ENCODE measurements around the gene ZNF365.

DNA sequence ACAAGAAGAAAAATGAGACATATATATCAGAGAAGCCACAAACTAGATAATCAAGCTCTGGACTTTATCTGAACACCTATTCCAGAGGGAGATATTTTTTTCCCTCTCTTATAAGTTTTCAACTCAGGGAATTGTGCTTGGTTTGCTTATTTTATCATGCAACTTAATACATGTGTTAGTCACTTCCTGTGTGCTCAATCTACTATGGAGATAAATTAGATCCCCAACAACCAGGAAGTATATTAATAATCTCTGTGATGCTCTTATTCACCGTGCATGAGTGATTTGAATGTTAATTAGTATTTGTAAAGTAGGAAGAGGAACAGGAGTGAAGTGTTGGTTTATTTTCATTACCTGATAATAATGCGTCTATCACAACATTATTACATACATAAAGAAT lies 38.8 kb upstream of the ZNF365 start:
- TF ChIP-seq, protein P1, sequence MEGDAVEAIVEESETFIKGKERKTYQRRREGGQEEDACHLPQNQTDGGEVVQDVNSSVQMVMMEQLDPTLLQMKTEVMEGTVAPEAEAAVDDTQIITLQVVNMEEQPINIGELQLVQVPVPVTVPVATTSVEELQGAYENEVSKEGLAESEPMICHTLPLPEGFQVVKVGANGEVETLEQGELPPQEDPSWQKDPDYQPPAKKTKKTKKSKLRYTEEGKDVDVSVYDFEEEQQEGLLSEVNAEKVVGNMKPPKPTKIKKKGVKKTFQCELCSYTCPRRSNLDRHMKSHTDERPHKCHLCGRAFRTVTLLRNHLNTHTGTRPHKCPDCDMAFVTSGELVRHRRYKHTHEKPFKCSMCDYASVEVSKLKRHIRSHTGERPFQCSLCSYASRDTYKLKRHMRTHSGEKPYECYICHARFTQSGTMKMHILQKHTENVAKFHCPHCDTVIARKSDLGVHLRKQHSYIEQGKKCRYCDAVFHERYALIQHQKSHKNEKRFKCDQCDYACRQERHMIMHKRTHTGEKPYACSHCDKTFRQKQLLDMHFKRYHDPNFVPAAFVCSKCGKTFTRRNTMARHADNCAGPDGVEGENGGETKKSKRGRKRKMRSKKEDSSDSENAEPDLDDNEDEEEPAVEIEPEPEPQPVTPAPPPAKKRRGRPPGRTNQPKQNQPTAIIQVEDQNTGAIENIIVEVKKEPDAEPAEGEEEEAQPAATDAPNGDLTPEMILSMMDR (IDR thresholded peaks at IDR 0.05): no peak
- no peak for TF ChIP-seq POLR2AphosphoS5 (IDR thresholded peaks at IDR 0.05; ENCODE audit: low read depth, low read length)
- TF ChIP-seq, protein P2, sequence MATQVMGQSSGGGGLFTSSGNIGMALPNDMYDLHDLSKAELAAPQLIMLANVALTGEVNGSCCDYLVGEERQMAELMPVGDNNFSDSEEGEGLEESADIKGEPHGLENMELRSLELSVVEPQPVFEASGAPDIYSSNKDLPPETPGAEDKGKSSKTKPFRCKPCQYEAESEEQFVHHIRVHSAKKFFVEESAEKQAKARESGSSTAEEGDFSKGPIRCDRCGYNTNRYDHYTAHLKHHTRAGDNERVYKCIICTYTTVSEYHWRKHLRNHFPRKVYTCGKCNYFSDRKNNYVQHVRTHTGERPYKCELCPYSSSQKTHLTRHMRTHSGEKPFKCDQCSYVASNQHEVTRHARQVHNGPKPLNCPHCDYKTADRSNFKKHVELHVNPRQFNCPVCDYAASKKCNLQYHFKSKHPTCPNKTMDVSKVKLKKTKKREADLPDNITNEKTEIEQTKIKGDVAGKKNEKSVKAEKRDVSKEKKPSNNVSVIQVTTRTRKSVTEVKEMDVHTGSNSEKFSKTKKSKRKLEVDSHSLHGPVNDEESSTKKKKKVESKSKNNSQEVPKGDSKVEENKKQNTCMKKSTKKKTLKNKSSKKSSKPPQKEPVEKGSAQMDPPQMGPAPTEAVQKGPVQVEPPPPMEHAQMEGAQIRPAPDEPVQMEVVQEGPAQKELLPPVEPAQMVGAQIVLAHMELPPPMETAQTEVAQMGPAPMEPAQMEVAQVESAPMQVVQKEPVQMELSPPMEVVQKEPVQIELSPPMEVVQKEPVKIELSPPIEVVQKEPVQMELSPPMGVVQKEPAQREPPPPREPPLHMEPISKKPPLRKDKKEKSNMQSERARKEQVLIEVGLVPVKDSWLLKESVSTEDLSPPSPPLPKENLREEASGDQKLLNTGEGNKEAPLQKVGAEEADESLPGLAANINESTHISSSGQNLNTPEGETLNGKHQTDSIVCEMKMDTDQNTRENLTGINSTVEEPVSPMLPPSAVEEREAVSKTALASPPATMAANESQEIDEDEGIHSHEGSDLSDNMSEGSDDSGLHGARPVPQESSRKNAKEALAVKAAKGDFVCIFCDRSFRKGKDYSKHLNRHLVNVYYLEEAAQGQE (IDR thresholded peaks at IDR 0.05; ENCODE audit: insufficient read depth in 1 of 2, low read depth in 2 of 2, low read length in 1 of 2): no peak
- TF ChIP-seq SIN3A (IDR thresholded peaks at IDR 0.05; ENCODE audit: borderline replicate concordance, insufficient read depth, low read depth, low read length): no peak
- no peak for TF ChIP-seq TCF7L2 (IDR thresholded peaks at IDR 0.05; ENCODE audit: low read depth, low read length)

All from Panc1 (cell line).